ENCODE data around the gene RNF215. TPM values are rescaled to one million over a fixed set of nuclear protein-coding genes. Genes with fewer than 3 reads are reported as not detected.

The RNF215 gene
- total RNA-seq, 1 donor from 2014 or later, result 15.5 TPM

- no peak for FAIRE-seq
- no peak for DNase-seq (ENCODE audit: low read depth)
- H3K36me3 ChIP-seq (ENCODE audit: control insufficient read depth, insufficient read depth, low read length), result peaks cover 7% of the 10 kb centered on the region
- no peaks in the 10 kb centered on the region for H3K27me3 ChIP-seq (ENCODE audit: control insufficient read depth, insufficient read depth, low read length)
- peak overlapping the region; percentile 41 for H3K4me3 ChIP-seq (ENCODE audit: low read depth, low read length)
- TF ChIP-seq, protein P1, sequence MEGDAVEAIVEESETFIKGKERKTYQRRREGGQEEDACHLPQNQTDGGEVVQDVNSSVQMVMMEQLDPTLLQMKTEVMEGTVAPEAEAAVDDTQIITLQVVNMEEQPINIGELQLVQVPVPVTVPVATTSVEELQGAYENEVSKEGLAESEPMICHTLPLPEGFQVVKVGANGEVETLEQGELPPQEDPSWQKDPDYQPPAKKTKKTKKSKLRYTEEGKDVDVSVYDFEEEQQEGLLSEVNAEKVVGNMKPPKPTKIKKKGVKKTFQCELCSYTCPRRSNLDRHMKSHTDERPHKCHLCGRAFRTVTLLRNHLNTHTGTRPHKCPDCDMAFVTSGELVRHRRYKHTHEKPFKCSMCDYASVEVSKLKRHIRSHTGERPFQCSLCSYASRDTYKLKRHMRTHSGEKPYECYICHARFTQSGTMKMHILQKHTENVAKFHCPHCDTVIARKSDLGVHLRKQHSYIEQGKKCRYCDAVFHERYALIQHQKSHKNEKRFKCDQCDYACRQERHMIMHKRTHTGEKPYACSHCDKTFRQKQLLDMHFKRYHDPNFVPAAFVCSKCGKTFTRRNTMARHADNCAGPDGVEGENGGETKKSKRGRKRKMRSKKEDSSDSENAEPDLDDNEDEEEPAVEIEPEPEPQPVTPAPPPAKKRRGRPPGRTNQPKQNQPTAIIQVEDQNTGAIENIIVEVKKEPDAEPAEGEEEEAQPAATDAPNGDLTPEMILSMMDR (IDR thresholded peaks at IDR 0.05; ENCODE audit: insufficient read depth, low read length, severe bottlenecking), result no peak
These were observed 36.2 kb upstream of the RNF215 start for GRCh38 chr22:30423301-30423958.

GRCh38 chr22:30422481-30423300 is 35.5 kb upstream of the RNF215 start:
- Histone ChIP-seq H3K27me3 (ENCODE audit: control insufficient read depth, insufficient read depth, low read length) (no peaks in the 10 kb centered on the region), H3K36me3 (ENCODE audit: control insufficient read depth, insufficient read depth, low read length) (peaks cover 12% of the 10 kb centered on the region), H3K4me3 (ENCODE audit: low read depth, low read length) (peak overlapping the region; percentile 41)
- FAIRE-seq (no peak), DNase-seq (ENCODE audit: low read depth) (peak; percentile 96)
- TF ChIP-seq, protein P1 (IDR thresholded peaks at IDR 0.05; ENCODE audit: insufficient read depth, low read length, severe bottlenecking), result no peak

DNA sequence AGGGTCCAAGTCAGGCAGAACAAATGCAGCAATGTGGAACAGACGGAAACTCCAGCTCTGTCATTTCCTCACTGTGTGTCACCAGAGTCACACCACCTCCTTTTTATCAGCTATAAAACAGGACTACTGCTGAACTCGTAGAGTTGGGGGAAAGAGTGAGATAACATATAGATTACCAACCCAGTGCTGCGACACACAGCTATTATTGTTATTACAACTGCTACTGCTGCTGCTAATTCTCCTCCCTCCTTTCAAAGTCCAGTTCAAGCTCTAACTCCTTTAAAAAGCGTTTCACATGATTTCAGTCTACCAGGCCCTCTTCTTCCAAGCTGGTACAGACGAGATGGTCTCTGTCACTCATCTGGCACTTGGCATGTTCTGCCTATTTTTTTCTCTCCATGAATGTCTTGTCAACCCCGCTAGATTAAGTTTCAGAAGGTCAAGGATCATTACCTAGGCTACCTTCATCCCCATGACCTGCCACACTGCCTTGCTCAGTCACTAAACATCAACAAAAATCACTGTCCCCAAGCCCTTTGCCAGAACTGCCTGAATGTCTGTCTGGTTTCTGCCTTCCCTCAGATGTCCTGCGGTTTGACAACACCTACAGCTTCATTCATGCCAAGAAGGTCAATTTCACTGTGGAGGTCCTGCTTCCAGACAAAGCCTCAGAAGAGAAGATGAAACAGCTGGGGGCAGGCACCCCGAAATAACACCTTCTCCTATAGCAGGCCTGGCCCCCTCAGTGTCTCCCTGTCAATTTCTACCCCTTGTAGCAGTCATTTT is 34.7 kb upstream of the RNF215 start:
- no peak for FAIRE-seq
- no peaks in the 10 kb centered on the region for H3K27me3 ChIP-seq (ENCODE audit: control insufficient read depth, insufficient read depth, low read length)
- H3K36me3 ChIP-seq (ENCODE audit: control insufficient read depth, insufficient read depth, low read length), result peaks cover 13% of the 10 kb centered on the region
- DNase-seq (ENCODE audit: low read depth), result no peak
- TF ChIP-seq, protein P1 (IDR thresholded peaks at IDR 0.05; ENCODE audit: insufficient read depth, low read length, severe bottlenecking), result no peak
- no peak overlapping the region for H3K4me3 ChIP-seq (ENCODE audit: low read depth, low read length)

DNA sequence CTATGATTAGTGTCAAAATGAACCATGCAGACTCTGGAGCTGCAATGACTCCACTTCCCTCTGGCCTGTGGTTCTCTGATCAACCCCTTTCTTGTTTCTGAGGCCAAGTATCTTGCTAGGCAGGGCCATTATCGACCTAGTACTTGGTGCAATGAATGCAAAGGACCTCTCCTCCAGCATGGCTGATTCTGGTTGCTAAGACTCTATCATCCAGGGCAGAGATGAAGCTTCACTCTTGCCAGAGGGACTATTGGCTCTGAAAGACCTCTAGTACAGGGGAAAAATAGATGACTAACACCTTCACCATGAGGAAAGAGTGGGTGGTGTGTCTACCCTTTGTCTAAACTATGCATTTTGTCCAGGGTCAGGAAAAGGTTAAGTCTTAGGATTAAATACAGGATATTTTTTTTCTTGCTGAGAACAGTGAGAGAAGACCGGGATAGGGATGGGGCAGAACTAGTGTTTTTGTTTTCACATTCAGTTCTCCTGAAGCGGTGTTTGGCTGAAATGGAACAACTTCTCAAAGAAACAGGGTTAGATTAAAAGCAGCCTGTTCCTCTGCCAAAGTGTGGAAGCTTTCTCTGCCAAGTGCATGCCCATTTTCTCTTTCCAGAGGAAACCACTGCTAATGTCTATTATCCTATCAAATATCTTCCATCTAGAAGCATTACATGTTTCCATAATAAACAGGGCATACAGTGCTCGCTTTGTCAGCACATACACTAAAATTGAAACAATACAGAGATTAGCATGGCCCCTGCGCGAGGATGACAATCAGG is 33.3 kb upstream of the RNF215 start:
- TF ChIP-seq, protein P1 (IDR thresholded peaks at IDR 0.05; ENCODE audit: insufficient read depth, low read length, severe bottlenecking), result no peak
- FAIRE-seq, result no peak
- Histone ChIP-seq H3K4me3 (ENCODE audit: low read depth, low read length) (no peak overlapping the region), H3K27me3 (ENCODE audit: control insufficient read depth, insufficient read depth, low read length) (no peaks in the 10 kb centered on the region), H3K36me3 (ENCODE audit: control insufficient read depth, insufficient read depth, low read length) (peaks cover 23% of the 10 kb centered on the region)
- peak; percentile 89 for DNase-seq (ENCODE audit: low read depth)

DNA sequence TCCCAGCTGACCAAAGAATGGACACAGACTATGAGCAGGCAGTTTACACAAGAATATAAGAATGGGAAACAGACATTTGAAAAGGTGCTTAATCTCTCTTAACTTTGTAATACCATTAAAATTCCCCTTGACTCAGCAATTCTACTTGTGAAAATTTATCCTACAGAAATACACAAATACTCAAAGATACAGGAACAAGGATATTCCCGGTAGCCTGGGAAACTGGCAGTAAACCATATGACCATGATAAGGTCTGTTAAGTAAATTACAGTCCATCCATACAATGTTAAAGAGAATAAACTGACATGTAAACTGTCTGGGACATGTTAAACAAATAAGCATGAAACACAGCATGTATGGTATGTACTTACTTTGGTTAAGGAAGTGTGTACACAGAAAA is 29.6 kb upstream of the RNF215 start:
- Histone ChIP-seq H3K36me3 (ENCODE audit: control insufficient read depth, insufficient read depth, low read length) (peaks cover 37% of the 10 kb centered on the region), H3K4me3 (ENCODE audit: low read depth, low read length) (no peak overlapping the region), H3K27me3 (ENCODE audit: control insufficient read depth, insufficient read depth, low read length) (no peaks in the 10 kb centered on the region)
- TF ChIP-seq, protein P1 (IDR thresholded peaks at IDR 0.05; ENCODE audit: insufficient read depth, low read length, severe bottlenecking), result no peak
- no peak for DNase-seq (ENCODE audit: low read depth)
- no peak for FAIRE-seq
